HG03139 (cell line): Measurements from ENCODE around the gene CAMK1D.
"Not testable (repeated sequence)": the region's sequence is repeated elsewhere in the genome, so short reads cannot be mapped to it uniquely, and the experiment has no call there.

ENCODE experiments used
- ATAC-seq: cut with Tn5 transposase; IDR thresholded peaks from one replicate; pipeline ENCODE4 v1.9.1; 2021; ENCODE audit not compliant: unreplicated experiment

CAMK1D gene

DNA sequence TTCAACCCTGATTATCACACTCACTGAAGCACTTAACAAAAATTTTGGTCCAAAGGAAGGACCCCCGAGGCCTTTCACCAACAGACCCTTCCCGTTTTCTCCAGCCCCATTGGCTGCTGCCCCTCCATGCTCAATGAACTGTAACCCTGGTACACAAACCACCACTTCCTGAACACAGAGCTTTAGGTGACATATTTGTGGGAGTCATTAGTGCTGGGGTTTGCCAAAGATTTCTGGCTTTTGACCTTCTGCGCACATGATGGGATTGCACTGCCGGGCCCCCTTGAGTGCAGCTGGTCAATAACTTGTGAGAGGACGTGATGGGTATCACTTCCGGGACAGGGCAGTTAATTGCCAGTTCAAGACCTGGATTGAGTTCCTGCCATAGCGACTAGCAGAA lies 9.0 kb upstream of the CAMK1D start:
- no peak for ATAC-seq

DNA sequence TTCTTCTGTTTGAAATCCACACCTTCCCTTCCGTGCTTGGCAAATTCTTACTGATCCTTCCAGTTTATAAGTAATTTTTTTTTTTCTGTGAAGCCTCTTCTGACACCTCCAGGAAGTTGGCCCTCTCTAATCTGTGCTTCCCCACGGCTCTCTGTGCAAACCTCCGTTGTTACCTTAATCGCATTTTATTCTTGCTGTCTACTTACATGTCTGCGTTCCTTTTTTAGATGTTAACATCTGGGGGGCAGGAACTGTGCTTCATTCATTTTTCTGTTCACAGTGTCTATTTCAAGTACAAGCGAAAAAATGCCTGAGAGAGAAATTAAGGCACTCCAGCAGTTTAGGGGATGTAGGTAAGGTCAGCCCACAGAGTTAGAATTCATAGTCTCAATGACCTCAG lies 8.4 kb upstream of the CAMK1D start:
- ATAC-seq = no peak

DNA sequence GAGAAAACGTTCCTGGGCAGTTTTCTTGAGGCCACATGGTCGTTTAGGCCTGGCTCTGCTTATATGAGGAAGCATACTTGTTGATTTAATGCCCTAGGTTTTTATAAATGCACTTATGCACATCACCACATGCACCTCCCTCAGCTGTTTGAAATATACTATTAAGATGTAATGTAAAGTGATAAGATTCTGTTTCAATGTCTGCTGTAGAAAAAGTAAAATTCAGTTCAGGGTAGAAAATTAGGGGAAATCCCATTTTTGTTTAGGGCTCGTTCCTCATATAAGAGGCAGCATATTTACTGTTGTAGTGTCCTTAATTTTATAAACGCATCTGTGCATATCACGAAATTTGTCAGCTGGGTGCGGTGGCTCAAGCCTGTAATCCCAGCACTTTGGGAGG lies 7.8 kb upstream of the CAMK1D start:
- ATAC-seq = no peak

DNA sequence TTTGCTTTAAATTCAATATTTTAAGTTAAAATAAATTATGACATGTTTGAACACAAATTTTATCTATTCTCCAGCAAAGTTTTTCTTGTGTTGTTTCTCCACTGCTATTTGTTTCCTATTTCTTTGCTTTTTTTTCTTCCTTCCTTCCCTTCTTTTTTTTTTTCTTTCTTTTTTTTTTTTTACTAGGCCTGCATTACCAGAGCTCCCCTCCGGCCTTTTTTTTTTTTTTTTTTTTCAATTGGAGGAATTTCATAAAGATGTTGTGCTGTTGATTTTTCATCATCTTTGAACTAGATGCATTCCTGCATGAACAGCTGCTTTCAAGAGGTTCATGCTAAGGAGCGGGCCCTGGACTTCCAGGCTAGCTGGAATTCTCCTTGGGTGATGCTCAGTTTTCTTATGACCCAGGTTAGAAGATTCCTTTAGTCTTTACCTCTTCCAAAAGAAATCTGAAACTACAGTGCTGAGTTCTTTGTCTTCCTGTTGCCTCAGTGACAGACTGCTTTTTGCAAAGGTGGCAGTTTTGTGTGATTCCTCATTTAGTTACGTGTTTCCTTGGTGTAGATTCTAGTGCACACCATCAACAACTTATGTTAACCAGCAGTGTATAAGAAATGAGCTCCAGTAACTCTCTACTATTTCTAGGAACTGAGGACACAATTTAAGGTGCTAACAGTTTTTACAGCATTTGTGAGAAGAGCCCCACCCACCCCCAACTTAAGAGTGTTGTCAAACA lies 4.8 kb upstream of the CAMK1D start:
- no peak for ATAC-seq

DNA sequence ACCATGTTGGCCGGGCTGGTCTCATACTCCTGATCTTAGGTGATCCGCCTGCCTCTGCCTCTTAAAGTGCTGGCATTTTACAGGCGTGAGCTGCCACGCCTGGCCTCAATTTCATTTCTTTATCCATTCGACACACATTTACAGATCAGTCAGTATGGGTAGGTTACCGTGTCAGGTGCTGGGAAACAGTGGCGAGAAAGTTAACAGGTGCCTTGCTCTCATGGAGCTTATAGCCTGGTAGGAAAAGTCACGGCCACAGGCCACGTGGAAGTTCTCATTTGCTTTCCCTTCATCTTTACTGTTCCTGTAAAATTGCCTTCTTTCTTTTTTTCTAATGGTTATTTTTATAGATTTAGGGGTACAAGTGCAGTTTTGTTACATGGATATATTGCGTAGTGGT lies 2.6 kb upstream of the CAMK1D start:
- no peak for ATAC-seq

DNA sequence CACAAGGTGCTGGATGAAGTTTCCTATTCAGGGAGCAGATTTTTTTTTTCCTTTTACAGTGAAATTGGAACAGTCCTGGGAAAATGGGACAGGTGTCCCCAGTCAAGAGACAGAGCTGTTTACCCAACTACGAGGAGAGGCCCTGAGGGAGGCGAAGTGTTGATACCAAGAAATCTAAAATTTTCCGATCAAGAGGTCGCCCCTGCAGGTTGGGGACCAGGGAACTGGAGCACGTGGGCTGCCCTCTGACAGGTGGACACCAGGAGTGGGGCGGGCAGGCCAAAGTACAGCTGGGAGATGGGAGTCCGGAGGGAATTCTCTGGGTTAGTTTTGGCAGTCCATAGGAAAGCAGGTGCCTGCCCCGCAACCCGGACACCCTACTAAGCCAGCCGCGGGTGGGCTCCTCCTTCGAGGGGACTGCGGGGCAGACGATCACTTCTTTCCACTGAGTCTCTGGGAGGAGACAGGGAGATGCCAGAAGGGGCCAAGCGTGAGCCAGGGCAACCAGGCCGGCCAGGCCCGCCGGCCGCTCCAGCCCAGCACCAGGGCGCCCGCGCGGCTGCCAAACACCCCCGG lies 965 bp upstream of the CAMK1D start:
- no peak for ATAC-seq

DNA sequence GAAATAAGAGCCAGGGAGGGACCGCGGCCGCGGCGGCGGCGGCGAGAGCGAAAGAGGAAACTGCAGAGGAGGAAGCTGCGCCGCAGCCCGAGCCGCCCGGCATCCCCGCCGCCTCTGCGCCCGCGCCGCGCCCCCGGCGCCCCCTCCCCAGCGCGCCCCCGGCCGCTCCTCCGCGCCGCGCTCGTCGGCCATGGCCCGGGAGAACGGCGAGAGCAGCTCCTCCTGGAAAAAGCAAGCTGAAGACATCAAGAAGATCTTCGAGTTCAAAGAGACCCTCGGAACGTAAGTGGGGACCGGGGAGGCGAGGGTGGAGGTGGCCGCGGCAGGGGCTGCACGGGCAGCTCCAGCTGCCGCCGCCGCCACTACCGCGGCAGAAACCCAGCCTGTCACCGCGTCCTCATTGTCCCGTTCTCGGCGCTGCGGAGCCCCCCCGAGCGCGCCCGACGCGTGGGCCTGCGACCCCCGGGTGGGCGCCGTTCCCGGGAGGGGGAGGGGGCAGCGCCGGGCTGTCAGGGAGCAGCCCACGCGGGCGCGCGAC lies 351 bp downstream of the CAMK1D start:
- ATAC-seq = peak; percentile 15

DNA sequence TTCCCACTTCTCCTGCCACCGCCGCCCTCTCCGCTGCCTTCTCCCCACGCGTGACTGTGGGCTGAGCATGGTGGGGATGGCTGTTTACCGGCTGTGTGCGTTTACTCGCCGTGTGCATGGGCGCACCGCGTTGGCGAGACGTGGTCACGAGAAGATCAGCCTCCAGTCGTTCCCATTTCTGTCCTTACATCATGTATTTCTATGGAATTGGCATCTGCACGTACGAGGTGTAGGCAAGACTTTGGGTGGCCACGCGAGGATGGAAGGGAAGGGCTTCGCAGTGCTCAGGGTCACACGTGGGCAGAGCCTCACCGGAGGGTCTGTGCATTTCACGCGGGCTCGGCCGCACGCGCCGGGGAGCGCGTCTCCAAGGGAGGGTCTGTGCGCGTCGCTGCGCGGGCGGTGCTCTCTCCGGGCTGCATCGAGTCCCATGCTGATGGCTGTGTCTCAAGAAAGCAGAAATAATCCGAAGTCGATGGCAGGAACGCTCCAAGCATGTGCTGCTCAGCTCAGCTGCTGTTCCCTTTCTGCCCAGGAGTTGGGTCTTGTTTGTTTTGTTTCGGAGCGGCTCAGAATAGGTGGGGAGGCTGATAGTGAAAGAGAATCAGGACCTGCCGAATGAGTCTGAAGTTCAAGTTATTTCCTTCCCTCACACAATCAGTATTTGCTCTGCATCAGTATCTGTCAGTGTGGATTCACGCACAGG lies 973 bp downstream of the CAMK1D start:
- peak; percentile 19 for ATAC-seq

DNA sequence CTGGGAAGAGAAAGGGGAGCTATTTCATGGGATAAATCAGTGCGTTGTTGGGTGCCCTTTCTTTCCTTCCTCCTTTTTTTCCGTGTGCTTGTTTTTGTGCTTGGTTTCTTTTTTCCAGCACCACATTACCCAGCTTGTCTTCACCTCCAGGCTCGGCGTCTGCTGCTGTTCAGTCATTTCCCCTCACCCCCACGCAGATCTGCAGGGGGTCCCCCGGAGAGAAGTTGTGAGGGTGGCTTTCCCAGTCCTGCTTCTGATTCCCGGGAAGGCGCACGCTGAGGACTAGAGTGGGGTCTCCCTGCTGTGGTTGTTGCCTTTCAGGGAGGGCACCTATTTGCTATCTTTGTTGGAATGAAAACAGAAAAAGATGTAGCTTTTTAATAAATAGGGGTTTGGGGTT lies 1.6 kb downstream of the CAMK1D start:
- no peak for ATAC-seq

DNA sequence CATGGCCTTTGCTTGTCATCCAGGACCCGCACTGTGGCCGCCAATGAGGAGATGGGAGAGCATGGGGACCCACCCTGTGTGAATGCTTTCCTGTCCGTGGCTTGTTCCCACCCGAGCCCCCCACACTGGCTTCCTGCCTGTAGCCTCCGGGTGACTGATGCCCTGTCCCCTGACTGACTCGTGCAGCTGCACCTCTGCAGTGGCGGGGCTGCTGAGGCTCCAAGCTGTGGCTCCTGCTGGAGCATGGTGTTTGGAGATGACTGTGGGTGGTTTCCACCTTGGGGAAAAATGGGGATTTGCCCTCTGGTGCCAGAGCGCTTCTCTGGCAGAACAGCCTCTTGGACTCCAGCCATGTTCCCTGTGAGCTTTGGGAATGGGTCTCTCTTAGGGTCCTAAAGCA lies 2.1 kb downstream of the CAMK1D start:
- no peak for ATAC-seq

DNA sequence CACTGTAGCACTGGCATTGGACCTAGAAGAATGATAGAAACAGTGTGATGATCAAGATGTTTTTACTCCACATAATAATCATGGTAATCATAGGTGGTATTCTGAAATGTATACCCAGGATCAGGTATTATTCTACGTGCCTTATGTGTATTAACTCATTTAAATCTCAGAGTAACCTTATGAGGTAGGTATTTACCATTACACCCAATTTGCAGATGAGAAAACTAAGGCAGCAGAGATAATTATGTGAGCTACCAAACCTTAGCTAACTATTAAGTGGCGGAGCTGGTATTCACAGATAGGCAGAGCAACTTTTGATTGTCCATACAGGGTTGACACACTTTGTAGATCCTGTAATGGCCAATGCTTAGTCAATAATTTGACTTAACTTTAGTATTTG lies 2.5 kb downstream of the CAMK1D start:
- no peak for ATAC-seq

DNA sequence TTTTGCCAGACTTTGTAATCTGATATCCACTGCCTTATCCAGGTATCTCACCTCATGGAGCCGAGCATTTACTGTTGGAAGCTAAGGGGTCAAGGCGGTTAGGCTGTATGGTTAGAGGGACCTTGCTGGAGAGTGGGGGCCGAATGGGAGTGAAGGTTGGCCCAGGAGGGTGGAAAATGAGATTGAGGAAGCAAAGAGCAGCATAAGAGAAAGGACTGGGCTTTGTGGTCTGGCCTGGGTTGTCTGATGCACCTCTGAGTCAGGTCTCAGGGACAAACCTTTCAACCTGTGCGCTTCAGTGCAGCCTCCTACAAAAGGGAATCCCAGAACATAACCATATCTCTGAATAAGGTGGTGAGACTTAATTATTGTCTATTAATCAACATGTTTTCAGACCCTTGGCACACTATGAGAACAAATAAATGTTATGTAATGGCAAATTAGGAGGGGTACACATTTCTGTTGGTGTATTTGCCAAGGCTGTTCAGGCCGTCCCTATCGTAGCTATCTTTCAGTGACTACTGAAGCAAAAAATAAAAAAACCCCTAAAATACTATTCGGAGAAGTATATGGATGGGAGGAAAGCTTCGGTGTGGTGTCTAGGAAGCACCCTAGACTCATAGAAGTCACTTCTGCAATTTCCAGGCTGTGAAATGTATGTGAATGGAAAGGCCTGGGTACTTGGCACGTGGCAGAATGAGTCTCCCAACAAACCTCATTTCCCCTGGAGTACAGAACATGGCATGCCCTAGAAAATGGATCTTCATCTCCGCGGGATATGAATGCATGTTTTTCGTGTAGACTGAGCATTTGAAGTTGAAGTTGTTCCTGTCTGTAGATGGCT lies 4.3 kb downstream of the CAMK1D start:
- ATAC-seq = no peak

DNA sequence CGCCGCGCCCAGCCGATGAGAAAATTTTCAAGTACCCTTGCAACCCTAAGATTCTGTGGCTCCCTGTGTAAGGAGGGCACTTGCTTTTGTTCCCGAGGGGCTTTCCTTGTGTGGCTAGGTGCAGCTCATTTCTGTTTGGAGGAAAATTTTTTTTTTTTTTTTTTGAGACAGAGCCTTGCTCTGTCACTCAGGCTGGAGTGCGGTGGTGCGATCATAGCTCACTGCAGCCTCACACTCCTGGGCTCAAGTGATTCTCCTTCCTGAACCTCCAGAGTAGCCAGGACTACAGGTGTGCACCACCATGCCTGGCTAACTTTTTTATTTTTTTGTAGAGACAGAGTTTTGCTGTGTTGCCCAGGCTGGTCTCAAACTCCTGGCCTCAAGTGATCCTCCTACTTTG lies 5.3 kb downstream of the CAMK1D start:
- not testable (repeated sequence) for ATAC-seq

DNA sequence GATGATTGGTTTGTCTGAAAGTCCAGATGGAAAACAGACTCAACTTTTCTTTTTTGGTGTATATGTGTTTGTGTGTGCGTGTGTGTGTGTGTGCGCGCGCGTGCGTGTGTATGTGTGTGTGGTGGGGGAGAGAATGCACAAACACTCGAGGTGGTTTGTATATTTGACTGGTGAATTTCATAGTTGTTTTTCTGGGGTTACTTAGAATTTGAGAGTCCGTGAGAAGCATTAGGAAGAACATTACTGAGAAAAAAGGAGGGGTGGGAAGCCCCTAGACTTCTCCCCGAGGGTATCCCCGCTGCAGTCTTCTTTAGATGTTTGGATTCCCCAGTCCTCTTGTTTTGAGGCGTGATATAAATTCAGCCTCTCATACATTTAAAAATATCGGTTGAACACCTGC lies 6.0 kb downstream of the CAMK1D start:
- no peak for ATAC-seq

DNA sequence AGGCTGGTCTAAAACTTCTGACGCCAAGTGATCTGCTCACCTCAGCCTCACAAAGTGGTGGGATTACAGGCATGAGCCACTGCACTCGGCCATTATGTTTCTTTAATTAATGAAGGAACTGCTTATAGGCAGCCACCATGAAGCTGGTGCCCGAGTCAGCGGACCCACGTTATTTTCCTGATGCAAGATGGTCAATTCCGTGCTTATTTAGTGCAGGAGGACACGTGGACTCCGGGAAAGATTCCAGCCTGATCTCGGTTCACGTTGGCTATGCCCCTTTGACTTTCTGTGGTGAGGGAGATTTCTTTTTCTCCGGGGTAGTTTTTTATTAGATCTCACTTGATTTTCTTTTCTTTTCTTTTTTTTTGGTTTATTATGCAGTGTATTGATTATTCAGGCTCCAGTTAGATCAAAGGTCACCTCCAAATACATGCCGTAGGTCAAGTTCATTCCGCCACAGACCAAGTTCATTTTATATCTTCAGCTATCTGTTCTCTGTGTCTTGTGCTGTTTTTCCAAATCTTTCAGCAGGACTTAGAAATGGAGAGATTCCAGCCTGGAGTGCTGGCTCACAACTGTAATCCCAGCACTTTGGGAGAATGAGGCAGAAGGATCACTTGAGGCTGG lies 8.3 kb downstream of the CAMK1D start:
- ATAC-seq = no peak

DNA sequence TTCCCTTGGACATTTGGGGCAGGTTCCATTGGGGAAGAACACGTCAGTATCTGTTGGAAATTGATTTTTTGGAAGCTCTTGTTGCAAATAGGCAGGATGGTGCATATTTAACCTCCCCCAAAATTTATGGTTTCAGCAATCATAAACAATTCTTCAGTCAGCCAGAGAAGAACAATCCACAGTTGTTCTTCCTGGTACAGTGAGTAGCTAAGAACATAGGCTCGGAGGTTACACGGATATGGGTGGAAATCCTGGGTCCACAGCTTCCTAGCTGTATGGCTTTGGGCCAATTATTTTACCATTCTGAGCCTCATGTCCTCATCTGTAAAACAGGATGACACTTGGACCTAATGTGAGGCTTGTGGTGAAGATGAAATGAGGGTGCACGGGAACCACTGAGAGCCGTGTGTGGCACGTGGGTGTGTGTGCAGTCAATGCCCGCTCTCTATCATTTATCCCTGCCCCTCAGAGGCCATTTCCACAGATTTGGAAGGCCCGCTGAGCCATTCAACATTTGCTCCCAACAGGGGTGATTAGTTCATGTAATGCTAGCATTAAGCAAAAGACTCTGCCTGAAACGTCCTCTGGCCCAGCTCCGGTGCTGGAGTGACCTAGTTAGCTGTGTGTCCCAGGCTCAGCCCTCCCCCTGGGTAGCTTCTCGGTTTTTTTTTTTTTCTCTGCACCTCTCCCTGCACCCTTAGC lies 9.7 kb downstream of the CAMK1D start:
- no peak for ATAC-seq

DNA sequence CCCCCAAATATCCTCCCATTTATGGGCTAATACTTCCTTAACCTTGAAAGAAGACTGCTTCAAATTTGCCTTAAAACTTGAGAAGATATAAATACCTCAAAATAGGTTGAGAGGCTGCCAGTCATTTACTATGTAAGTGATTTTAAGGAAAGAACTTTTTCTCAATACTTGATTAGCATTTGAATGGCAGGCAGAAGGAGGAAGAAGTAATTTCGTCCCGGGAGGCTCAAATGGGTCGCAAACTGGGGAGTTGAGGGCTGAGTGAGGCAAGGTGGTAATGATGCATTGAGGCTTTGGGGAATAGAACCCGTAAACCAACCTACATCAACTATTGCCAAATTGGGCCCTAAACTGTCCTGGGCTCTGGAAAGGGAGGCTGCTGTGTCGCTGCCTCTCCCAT lies 11.1 kb downstream of the CAMK1D start:
- ATAC-seq = no peak

DNA sequence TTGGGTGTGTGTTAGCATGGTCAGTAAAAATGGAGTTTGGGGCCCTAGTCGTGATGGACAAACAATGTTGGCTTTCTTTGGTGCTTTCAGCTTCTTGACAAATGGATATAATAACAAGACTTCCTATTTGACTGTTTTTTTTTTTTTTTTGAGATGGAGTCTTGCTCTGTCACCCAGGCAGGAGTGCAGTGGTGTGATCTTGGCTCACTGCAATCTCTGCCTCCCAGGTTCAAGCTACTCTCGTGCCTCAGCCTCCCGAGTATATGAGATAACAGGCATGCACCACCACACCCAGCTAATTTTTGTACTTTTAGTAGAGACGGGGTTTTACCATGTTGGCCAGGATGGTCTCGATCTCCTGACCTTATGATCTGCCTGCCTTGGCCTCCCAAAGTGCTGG lies 11.8 kb downstream of the CAMK1D start:
- ATAC-seq = not testable (repeated sequence)

DNA sequence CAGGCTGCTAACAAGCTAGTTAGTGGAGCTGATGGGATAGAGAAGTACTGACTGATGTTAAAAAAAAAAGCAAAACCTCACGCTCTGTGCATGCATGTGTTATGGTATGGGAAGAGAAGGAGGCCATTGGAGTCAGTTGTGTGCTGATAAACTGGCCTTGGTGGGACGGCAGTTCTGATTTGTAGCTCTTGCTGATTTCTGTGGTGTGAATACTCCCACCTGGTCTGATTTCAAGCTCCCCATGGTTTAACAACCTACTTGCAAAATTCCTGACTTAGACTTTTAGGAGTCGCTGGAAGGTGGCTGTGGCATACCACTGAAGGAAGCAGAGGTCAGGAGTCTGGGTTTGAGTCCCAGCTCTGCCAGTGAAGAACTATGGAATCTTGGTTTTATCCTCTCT lies 15.2 kb downstream of the CAMK1D start:
- ATAC-seq = no peak

DNA sequence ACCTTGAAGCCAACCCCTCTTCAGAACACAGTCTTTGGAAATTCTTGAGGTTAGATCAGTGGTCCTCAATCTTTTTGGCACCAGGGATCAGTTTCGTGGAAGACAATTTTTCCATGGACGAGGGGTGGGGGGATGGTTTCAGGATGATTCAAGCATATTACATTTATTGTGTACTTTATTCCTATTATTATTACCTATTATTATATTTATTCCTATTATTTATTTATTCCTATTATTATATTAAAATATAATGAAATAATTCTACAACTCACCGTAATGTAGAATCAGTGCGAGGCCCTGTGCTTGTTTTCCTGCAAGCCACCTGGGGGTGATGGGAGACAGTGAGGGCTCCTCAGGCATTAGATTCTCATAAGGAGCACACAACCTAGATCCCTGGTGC lies 17.9 kb downstream of the CAMK1D start:
- no peak for ATAC-seq
